Astrocyte of the cerebellum (primary cell): ENCODE data around the gene AFF4.
A peak's percentile ranks its signal among the peaks of the same experiment; 100 is the strongest.

Source experiments
- DNase-seq: peaks from one replicate; pipeline ENCODE4 v3.0.0-alpha.2; 2011; ENCODE audit warnings: low read depth
- H3K4me3 ChIP-seq: 2 replicates; pipeline ENCODE4 v1.5.1; 2011; ENCODE audit warnings: mild to moderate bottlenecking, low read depth, low read length, moderate library complexity
- in situ Hi-C: cut with HindIII; loops from 2 replicates; pipeline ENCODE4 v1.10.0; 2017; ENCODE audit warnings: low sequenced_read_pairs
- TF ChIP-seq, protein P1 (sequence below): IDR thresholded peaks from 2 replicates; pipeline ENCODE4 v1.5.1; 2012; ENCODE audit warnings: low read length, low read depth, moderate library complexity, mild to moderate bottlenecking; ENCODE audit errors: missing control alignments

Gene AFF4

DNA sequence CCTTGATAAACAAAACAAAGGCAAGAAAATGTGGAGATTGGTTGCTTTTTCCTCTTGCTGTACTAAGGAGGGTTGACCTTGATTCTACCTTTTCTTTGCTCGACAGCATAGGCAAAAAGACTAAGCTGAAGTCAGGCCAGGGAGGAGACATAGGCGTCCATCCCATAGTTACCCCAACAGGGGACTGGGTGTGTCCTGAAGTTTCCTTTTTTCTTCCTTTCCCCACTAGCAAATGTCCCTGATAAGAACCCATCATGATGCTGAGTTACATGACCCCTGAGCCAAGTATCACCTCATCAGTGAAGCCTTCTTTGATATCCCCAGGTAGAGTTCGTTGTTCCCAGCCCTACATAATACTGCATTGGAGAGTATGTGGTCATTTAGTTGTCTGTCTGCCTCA, 123.1 kb downstream of the AFF4 start:
- no peak for DNase-seq
- H3K4me3 ChIP-seq: no peak overlapping the region
- TF ChIP-seq, protein P1, sequence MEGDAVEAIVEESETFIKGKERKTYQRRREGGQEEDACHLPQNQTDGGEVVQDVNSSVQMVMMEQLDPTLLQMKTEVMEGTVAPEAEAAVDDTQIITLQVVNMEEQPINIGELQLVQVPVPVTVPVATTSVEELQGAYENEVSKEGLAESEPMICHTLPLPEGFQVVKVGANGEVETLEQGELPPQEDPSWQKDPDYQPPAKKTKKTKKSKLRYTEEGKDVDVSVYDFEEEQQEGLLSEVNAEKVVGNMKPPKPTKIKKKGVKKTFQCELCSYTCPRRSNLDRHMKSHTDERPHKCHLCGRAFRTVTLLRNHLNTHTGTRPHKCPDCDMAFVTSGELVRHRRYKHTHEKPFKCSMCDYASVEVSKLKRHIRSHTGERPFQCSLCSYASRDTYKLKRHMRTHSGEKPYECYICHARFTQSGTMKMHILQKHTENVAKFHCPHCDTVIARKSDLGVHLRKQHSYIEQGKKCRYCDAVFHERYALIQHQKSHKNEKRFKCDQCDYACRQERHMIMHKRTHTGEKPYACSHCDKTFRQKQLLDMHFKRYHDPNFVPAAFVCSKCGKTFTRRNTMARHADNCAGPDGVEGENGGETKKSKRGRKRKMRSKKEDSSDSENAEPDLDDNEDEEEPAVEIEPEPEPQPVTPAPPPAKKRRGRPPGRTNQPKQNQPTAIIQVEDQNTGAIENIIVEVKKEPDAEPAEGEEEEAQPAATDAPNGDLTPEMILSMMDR: no peak
- in situ Hi-C loops: no loop called here

DNA sequence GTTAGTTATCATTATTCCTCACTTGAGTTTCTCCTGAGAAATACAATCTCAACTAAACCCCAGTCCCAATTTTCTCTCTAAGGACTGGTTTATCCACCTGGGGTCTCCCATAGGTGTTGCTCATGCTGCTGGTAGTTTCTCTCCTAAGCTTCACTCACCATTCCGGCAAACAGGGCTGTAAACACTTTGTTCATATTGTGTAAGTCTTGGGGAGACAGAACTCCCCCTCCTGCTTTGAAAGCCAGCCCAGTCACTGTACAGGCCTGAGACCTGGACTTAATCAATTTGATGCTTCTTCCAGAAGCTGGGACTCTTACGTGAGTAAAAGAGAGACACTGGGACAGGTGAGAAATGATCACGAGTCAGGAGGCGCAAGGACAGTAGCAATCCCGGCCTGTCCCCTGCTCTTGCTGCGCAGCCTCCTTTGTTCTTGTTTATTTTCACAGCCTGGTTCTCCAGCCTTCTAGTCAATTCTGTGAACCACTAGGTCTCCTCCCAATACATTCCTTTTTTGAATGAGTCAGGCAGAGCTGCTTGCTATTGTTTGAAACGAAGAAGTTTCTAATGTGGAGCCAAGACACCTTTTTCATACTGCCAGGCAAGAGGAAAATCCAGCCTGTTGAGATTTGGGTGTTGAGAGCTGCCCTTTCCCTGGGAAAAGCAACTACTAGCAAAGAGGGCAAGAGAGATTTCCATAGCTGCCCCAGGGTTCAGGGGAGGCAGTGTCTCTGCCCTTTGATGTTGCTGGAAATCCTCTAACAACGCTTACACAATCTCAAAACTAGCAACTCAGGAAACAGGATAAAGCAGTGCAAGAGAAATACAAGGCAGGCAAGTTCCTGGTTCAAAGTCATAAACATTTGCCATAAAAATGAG, 123.8 kb downstream of the AFF4 start:
- TF ChIP-seq, protein P1: no peak
- in situ Hi-C loops: no loop called here
- peak; percentile 36 for DNase-seq
- no peak overlapping the region for H3K4me3 ChIP-seq

DNA sequence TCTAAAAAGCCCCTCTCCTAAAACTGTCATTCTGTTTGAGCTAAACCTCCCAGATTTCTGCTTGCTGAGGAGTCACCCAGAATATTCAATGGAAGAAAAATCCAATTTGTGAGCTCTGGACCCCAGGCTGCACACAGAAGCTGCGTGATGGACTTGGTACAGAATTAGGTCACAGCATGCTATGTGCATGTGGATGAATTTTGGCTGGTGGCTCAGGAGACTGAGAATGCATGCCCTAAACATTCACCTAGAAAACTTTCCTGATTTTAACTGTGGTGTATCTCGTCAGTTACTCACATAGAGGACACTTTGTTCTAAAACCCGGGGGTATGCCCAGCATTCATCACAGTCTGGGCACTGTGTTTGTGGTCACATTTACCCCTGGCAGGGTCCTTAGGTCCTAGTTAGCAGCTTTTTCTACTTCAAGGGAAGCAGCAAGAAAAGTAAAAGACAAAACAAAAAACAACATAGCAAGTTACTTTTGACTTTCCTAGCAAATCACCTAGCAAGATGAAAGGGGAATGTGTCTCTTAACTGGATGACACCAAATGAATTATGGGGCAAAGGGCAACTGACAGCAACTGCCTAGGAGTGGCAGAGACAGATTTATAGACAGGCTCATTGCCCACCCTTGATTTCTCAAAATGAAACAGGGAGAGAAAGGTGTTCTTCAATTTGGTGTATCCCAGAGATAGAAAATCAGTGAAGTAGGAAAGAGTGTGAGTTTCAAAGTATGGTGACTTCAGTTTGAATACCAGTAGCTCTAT, 124.7 kb downstream of the AFF4 start:
- no peak for DNase-seq
- TF ChIP-seq, protein P1: no peak
- in situ Hi-C loops: no loop called here
- no peak overlapping the region for H3K4me3 ChIP-seq

DNA sequence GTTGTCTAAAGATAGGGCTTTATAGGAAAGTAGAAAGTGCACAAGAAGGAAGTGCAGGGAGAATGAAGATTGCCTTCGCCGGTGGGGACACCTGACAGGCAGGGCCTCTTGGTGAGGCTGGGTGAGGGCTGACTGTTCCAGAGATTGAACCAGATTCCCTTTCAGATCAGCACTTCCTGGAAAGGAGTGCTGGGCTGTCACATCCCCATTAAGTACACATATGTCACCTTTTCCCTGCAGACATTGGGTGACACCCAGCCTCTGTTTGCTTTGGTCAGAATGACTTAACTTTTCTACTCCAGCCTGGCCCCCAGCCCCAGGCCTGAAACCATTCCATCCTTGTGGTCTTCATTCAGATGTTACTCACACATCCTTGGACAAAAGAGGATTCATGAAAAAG, 125.6 kb downstream of the AFF4 start:
- H3K4me3 ChIP-seq: no peak overlapping the region
- DNase-seq: no peak
- in situ Hi-C loops: no loop called here
- TF ChIP-seq, protein P1: no peak

DNA sequence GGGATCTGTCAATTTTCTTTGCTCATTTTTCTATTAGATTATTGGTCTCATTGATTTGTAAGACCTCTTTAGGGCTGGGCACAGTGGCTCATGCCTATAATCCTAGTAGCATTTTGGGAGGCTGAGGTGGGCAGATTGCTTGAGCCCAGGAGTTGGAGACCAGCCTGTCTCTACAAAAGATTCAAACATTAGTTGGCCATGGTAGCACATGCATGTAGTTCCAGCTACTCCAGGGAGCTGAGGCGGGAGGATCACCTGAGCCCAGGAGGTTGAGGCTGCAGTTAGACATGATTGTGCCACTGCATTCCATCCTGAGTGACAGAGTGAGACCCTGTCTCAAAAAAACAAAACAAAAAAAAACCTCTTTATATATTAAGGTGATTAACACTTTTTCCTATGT, 126.6 kb downstream of the AFF4 start:
- in situ Hi-C loops: no loop called here
- TF ChIP-seq, protein P1: no peak
- DNase-seq: no peak
- no peak overlapping the region for H3K4me3 ChIP-seq

DNA sequence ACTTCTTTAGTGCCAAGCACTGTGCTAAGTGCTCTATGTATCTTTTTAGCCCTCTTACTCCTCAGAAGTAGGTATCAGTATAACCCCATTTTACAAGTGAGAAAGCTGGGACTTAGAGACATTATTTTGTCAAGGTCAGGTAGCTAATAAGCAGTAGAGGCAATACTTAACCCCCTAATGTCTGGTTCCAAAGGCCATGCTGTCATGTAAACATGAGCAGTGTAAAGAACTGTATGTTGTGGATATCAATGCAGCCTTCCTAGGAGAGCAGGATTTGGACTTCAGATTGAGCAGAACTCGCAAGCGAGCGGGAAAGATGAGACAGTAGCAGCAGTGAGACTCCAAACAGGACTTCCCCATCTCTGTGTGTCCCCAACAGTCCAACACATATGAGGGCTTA, 129.4 kb downstream of the AFF4 start:
- no peak overlapping the region for H3K4me3 ChIP-seq
- TF ChIP-seq, protein P1: no peak
- no peak for DNase-seq
- in situ Hi-C loops: no loop called here
